Measurements from ENCODE around the gene DRAP1.

The DRAP1 gene

GRCh38 chr11:65965986-65966762 lies 46.9 kb downstream of the DRAP1 start:
- no peak overlapping the region for H3K27ac ChIP-seq
- H3K36me3 ChIP-seq (ENCODE audit: insufficient read depth, low read length): peaks cover 53% of the 10 kb centered on the region
- no peak for TF ChIP-seq FOXP2 (optimal IDR thresholded peaks at IDR 0.05; ENCODE audit: control extremely low read depth, extremely low read length, insufficient read depth)
- TF ChIP-seq EZH2 (IDR thresholded peaks at IDR 0.05): no peak
- no peak for TF ChIP-seq POLR2AphosphoS5 (IDR thresholded peaks at IDR 0.05; ENCODE audit: borderline replicate concordance, low read depth, low read length)
- H3K9me3 ChIP-seq (ENCODE audit: low read depth, low read length): no peaks in the 10 kb centered on the region
- no peak overlapping the region for H3K9ac ChIP-seq (ENCODE audit: insufficient read length)
- DNase-seq (ENCODE audit: low read depth, low spot score): no peak
- H3K4me3 ChIP-seq: no peak overlapping the region

DNA sequence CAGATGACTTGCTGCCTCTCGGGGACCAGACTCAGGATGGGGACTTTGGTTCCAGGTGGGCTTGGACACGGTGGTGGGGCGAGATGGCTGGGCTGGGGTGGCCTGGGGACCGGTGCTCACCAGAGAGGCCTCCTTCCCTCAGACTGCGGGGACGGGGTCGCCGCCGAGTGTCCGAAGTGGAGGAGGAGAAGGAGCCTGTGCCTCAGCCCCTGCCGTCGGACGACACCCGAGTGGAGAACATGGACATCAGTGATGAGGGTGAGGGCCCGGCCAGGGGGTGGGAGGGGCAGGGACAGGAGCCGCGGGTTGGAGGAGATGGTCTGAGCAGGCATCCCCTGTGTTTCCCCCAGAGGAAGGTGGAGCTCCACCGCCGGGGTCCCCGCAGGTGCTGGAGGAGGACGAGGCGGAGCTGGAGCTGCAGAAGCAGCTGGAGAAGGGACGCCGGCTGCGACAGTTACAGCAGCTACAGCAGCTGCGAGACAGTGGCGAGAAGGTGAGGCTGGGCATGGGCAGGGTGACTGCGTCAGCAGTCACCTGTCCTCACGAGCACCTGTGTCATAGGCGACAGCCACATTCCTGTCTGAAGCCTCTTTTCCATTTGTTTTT lies 48.2 kb downstream of the DRAP1 start:
- H3K9ac ChIP-seq (ENCODE audit: insufficient read length): no peak overlapping the region
- H3K9me3 ChIP-seq (ENCODE audit: low read depth, low read length): no peaks in the 10 kb centered on the region
- no peak overlapping the region for H3K27ac ChIP-seq
- no peak for DNase-seq (ENCODE audit: low read depth, low spot score)
- TF ChIP-seq POLR2AphosphoS5 (IDR thresholded peaks at IDR 0.05; ENCODE audit: borderline replicate concordance, low read depth, low read length) (no peak), EZH2 (IDR thresholded peaks at IDR 0.05) (no peak), FOXP2 (optimal IDR thresholded peaks at IDR 0.05; ENCODE audit: control extremely low read depth, extremely low read length, insufficient read depth) (no peak)
- H3K4me3 ChIP-seq: no peak overlapping the region
- H3K36me3 ChIP-seq (ENCODE audit: insufficient read depth, low read length): peaks cover 53% of the 10 kb centered on the region

- H3K9ac ChIP-seq (ENCODE audit: insufficient read length): no peak overlapping the region
- no peak overlapping the region for H3K27ac ChIP-seq
- no peaks in the 10 kb centered on the region for H3K9me3 ChIP-seq (ENCODE audit: low read depth, low read length)
- H3K4me3 ChIP-seq: no peak overlapping the region
- peaks cover 60% of the 10 kb centered on the region for H3K36me3 ChIP-seq (ENCODE audit: insufficient read depth, low read length)
- no peak for DNase-seq (ENCODE audit: low read depth, low spot score)
- TF ChIP-seq POLR2AphosphoS5 (IDR thresholded peaks at IDR 0.05; ENCODE audit: borderline replicate concordance, low read depth, low read length) (no peak), FOXP2 (optimal IDR thresholded peaks at IDR 0.05; ENCODE audit: control extremely low read depth, extremely low read length, insufficient read depth) (no peak), EZH2 (IDR thresholded peaks at IDR 0.05) (no peak)
These were observed 49.6 kb downstream of the DRAP1 start for GRCh38 chr11:65968600-65969482.

All from SK-N-MC (cell line).